AG09309 (cell line): Measurements from ENCODE around the gene NTSR2.

Source experiments
- DNase-seq: peaks from one replicate; pipeline ENCODE4 v3.0.0-alpha.2; 2010; ENCODE audit warnings: low read depth
- H3K4me3 ChIP-seq: 2 replicates; pipeline ENCODE4 v1.5.1; 2011; ENCODE audit warnings: mild to moderate bottlenecking, low read depth, low read length, moderate library complexity; ENCODE audit not compliant: control insufficient read depth
- CTCF ChIP-seq: IDR thresholded peaks from 2 replicates; pipeline ENCODE4 v1.5.1; 2011; ENCODE audit warnings: mild to moderate bottlenecking, low read depth, low read length, inconsistent platforms; ENCODE audit not compliant: insufficient read depth, control insufficient read depth; ENCODE audit errors: missing control alignments

NTSR2 gene

GRCh38 chr2:11657646-11658045 lies 12.3 kb downstream of the NTSR2 start:
- TF ChIP-seq CTCF, result no peak
- DNase-seq, result no peak
- H3K4me3 ChIP-seq, result no peak overlapping the region

- no peak for TF ChIP-seq CTCF
- H3K4me3 ChIP-seq, result no peak overlapping the region
- no peak for DNase-seq
These were observed 12.8 kb downstream of the NTSR2 start for GRCh38 chr2:11657195-11657594.

- DNase-seq, result no peak
- no peak overlapping the region for H3K4me3 ChIP-seq
- no peak for TF ChIP-seq CTCF
These were observed 13.3 kb downstream of the NTSR2 start for GRCh38 chr2:11656671-11657101.

GRCh38 chr2:11656252-11656651 lies 13.7 kb downstream of the NTSR2 start:
- no peak for DNase-seq
- no peak for TF ChIP-seq CTCF
- no peak overlapping the region for H3K4me3 ChIP-seq

GRCh38 chr2:11655495-11655894 lies 14.5 kb downstream of the NTSR2 start:
- no peak for TF ChIP-seq CTCF
- peak; percentile 27 for DNase-seq
- no peak overlapping the region for H3K4me3 ChIP-seq

GRCh38 chr2:11652553-11652952 lies 17.4 kb downstream of the NTSR2 start:
- no peak overlapping the region for H3K4me3 ChIP-seq
- no peak for DNase-seq
- no peak for TF ChIP-seq CTCF

GRCh38 chr2:11651856-11652548 lies 18.0 kb downstream of the NTSR2 start:
- DNase-seq, result no peak
- no peak overlapping the region for H3K4me3 ChIP-seq
- TF ChIP-seq CTCF, result no peak
